Osteoblast (primary cell): ENCODE results near the gene SLFN11. TPM values are rescaled to one million over a fixed set of nuclear protein-coding genes. Genes with fewer than 3 reads are reported as not detected.

ENCODE experiments used
- DNase-seq: peaks from one replicate; pipeline ENCODE4 v3.0.0; 2011; ENCODE audit warnings: low spot score, mixed read lengths; ENCODE audit not compliant: insufficient read length; ENCODE audit errors: missing footprints
- H2AFZ ChIP-seq: 2 replicates; pipeline ENCODE4 v1.6.0; 2011; ENCODE audit warnings: mild to moderate bottlenecking, low read length
- H3K27ac ChIP-seq: 2 replicates; pipeline ENCODE4 v1.5.1; 2011; ENCODE audit warnings: mild to moderate bottlenecking, low read depth, low read length, moderate library complexity
- H3K27me3 ChIP-seq: 2 replicates; pipeline ENCODE4 v1.6.0; 2012; ENCODE audit warnings: mild to moderate bottlenecking, control low read depth, inconsistent platforms, low read length, moderate library complexity; ENCODE audit not compliant: insufficient read depth
- H3K36me3 ChIP-seq: 2 replicates; pipeline ENCODE4 v1.5.1; 2011; ENCODE audit warnings: mild to moderate bottlenecking, low read length, control low read depth, moderate library complexity; ENCODE audit not compliant: insufficient read depth
- H3K4me1 ChIP-seq: 2 replicates; pipeline ENCODE4 v1.5.1; 2011; ENCODE audit warnings: mild to moderate bottlenecking, low read length, control low read depth, moderate library complexity; ENCODE audit not compliant: insufficient read depth
- H3K4me2 ChIP-seq: 2 replicates; pipeline ENCODE4 v1.6.0; 2011; ENCODE audit warnings: mild to moderate bottlenecking, low read length; ENCODE audit not compliant: insufficient read depth
- H3K4me3 ChIP-seq: fragments of 200-600 bp; sonication (generic); 3 replicates; pipeline ENCODE4 v1.5.1; 2012; ENCODE audit warnings: mild to moderate bottlenecking, low read length, inconsistent platforms; ENCODE audit not compliant: insufficient read depth
- H3K79me2 ChIP-seq: 2 replicates; pipeline ENCODE4 v1.6.0; 2012; ENCODE audit warnings: mild to moderate bottlenecking, low read length, control low read depth, inconsistent platforms; ENCODE audit not compliant: insufficient read depth
- H3K9me3 ChIP-seq: 2 replicates; pipeline ENCODE4 v1.5.1; 2011; ENCODE audit warnings: low read depth, low read length, control low read depth
- H4K20me1 ChIP-seq: 2 replicates; pipeline ENCODE4 v1.6.0; 2012; ENCODE audit warnings: mild to moderate bottlenecking, low read length, control low read depth; ENCODE audit not compliant: insufficient read depth
- total RNA-seq: library from RNA; depleted of rRNA; stranded (reverse); fragments of >200 nt; gene quantifications from 2 replicates; pipeline ENCODE4 v1.2.3, GENCODE V29; 2012
- TF ChIP-seq, protein P1 (sequence below): IDR thresholded peaks from 2 replicates; pipeline ENCODE4 v1.5.1; 2011; ENCODE audit warnings: mild to moderate bottlenecking, low read depth, low read length, moderate library complexity; ENCODE audit errors: extremely low read depth

SLFN11 gene
- total RNA-seq, 1 donor, result 52.8 TPM

DNA sequence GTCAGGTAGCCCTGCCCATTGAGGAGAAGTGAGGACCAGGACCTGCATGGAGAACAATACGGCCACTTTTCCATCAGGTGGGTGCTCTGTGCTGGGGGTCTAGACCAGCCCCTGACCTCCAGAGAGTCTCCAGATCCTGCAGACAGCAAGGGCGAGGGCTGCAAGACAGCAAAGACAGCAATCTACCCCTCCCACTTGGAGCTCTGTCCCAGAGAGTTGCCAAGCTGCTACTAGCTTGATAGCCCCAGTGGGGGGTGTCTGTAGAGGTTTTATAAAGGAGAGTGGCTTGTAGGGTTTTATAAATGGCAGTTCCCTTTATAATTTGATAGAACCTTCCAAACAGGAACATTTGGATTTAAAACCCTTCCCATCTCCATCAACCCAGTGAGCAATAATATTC lies 16.7 kb upstream of the SLFN11 start:
- TF ChIP-seq, protein P1, sequence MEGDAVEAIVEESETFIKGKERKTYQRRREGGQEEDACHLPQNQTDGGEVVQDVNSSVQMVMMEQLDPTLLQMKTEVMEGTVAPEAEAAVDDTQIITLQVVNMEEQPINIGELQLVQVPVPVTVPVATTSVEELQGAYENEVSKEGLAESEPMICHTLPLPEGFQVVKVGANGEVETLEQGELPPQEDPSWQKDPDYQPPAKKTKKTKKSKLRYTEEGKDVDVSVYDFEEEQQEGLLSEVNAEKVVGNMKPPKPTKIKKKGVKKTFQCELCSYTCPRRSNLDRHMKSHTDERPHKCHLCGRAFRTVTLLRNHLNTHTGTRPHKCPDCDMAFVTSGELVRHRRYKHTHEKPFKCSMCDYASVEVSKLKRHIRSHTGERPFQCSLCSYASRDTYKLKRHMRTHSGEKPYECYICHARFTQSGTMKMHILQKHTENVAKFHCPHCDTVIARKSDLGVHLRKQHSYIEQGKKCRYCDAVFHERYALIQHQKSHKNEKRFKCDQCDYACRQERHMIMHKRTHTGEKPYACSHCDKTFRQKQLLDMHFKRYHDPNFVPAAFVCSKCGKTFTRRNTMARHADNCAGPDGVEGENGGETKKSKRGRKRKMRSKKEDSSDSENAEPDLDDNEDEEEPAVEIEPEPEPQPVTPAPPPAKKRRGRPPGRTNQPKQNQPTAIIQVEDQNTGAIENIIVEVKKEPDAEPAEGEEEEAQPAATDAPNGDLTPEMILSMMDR, result no peak
- Histone ChIP-seq H3K4me3 (no peak overlapping the region), H2AFZ (no peak overlapping the region), H3K4me2 (no peak overlapping the region), H3K9me3 (no peaks in the 10 kb centered on the region), H3K36me3 (no peaks in the 10 kb centered on the region), H3K27me3 (no peaks in the 10 kb centered on the region), H3K79me2 (no peaks in the 10 kb centered on the region), H3K27ac (no peak overlapping the region), H4K20me1 (no peaks in the 10 kb centered on the region), H3K4me1 (no peaks in the 10 kb centered on the region)
- no peak for DNase-seq

DNA sequence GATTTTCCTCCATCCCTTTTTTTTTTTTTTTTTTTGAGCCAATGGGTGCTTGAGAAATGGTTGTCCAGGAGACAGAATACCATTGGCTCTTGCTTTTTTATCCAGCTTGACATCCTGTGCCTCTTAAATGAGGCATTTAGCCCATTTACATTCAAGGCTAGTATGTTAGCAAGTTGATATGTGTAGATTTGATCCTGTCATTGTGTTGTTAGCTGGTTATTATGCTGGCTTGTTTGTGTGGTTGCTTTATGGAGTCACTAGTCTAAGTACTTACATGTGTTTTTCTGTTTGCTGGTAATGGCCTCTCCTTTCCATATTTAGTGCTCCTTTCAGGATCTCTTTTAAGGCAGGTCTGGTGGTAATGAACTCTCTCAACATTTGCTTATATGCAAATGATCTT lies 14.1 kb upstream of the SLFN11 start:
- Histone ChIP-seq H3K36me3 (no peaks in the 10 kb centered on the region), H2AFZ (no peak overlapping the region), H3K4me1 (no peaks in the 10 kb centered on the region), H3K4me3 (no peak overlapping the region), H3K27ac (no peak overlapping the region), H3K9me3 (no peaks in the 10 kb centered on the region), H3K27me3 (no peaks in the 10 kb centered on the region), H3K4me2 (no peak overlapping the region), H3K79me2 (no peaks in the 10 kb centered on the region), H4K20me1 (no peaks in the 10 kb centered on the region)
- TF ChIP-seq, protein P1, result no peak
- no peak for DNase-seq

DNA sequence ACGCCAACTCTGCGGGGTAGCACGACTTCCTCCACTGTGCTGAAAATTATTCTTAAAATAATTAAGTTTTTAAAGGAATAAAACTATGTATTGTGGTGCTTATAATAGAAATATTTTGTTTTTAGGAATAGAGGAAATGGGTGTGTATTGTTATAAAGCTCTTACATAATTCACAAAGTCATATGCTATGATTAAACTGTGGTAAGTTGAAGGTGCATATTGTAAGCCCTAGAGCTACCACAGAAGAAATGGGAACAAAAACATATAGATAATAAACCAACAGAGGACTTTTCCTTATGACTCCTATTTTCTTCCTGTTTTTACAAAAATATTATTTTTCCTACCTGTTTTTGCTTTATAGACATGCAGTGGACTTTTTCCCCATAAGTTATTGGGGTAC lies 4.3 kb upstream of the SLFN11 start:
- Histone ChIP-seq H3K4me3 (no peak overlapping the region), H3K27ac (no peak overlapping the region), H3K36me3 (no peaks in the 10 kb centered on the region), H3K4me2 (no peak overlapping the region), H3K79me2 (peaks cover 2% of the 10 kb centered on the region), H2AFZ (no peak overlapping the region), H3K9me3 (no peaks in the 10 kb centered on the region), H3K27me3 (peaks cover 2% of the 10 kb centered on the region), H4K20me1 (no peaks in the 10 kb centered on the region), H3K4me1 (no peaks in the 10 kb centered on the region)
- no peak for DNase-seq
- TF ChIP-seq, protein P1, result no peak

- Histone ChIP-seq H2AFZ (no peak overlapping the region), H3K27ac (no peak overlapping the region), H4K20me1 (no peaks in the 10 kb centered on the region), H3K79me2 (peaks cover 3% of the 10 kb centered on the region), H3K9me3 (no peaks in the 10 kb centered on the region), H3K4me3 (no peak overlapping the region), H3K36me3 (no peaks in the 10 kb centered on the region), H3K4me2 (no peak overlapping the region), H3K4me1 (no peaks in the 10 kb centered on the region), H3K27me3 (peaks cover 3% of the 10 kb centered on the region)
- TF ChIP-seq, protein P1, result no peak
- DNase-seq, result no peak
These were observed 3.6 kb upstream of the SLFN11 start for GRCh38 chr17:35377068-35377467.
